H1 (cell line): Measurements from ENCODE around the gene DRAP1.

ENCODE experiments used
- CHD2 ChIP-seq: IDR thresholded peaks from 2 replicates; pipeline ENCODE4 v1.6.1; 2012; ENCODE audit warnings: low read length, improper control_type of control experiment
- EZH2 ChIP-seq: fragments of 200-600 bp; sonication (generic); IDR thresholded peaks from 2 replicates; pipeline ENCODE4 v1.7.1; 2012; ENCODE audit warnings: low read depth, mild to moderate bottlenecking, moderate library complexity, low read length, inconsistent platforms; ENCODE audit not compliant: severe bottlenecking
- GABPA ChIP-seq: IDR thresholded peaks from 2 replicates; pipeline ENCODE4 v1.6.1; 2011; ENCODE audit warnings: mild to moderate bottlenecking, low read length, moderate library complexity, borderline replicate concordance; ENCODE audit not compliant: insufficient read depth
- MAX ChIP-seq: IDR thresholded peaks from 2 replicates; pipeline ENCODE4 v1.6.1; 2012; ENCODE audit warnings: inconsistent platforms
- POLR2A ChIP-seq, 2 experiments: IDR thresholded peaks; 1 replicate in 1 of 2; 2 replicates in 1 of 2; pipeline ENCODE4 v1.6.1; 2011; ENCODE audit warnings: low read depth in 2 of 2, low read length in 2 of 2, mild to moderate bottlenecking in 2 of 2; ENCODE audit errors: control extremely low read depth in 1 of 2
- RAD21 ChIP-seq, 2 experiments: IDR thresholded peaks in 1 of 2; conservative IDR thresholded peaks in 1 of 2; 2 replicates each; pipeline ENCODE4 v1.6.1; 2011; ENCODE audit warnings: low read depth in 2 of 2, low read length in 2 of 2, improper control_type of control experiment in 1 of 2, inconsistent platforms in 1 of 2, mild to moderate bottlenecking in 1 of 2, moderate library complexity in 1 of 2
- TAF1 ChIP-seq: IDR thresholded peaks from 2 replicates; pipeline ENCODE4 v1.6.1; 2011; ENCODE audit warnings: mild to moderate bottlenecking, low read depth, low read length
- TCF12 ChIP-seq: IDR thresholded peaks from 2 replicates; pipeline ENCODE4 v1.6.1; 2011; ENCODE audit warnings: low read depth, mild to moderate bottlenecking, low read length
- TF ChIP-seq, protein P1 (sequence below), 3 experiments: IDR thresholded peaks; 1 replicate in 2 of 3; 2 replicates in 1 of 3; pipeline versions ENCODE4 v1.5.1 to v1.6.1; 2011; ENCODE audit warnings: low read length in 3 of 3, mild to moderate bottlenecking in 3 of 3, inconsistent platforms in 2 of 3, low read depth in 1 of 3, moderate library complexity in 1 of 3; ENCODE audit not compliant: insufficient read depth in 1 of 3; ENCODE audit errors: control extremely low read depth in 1 of 3

- TF ChIP-seq, protein P1, sequence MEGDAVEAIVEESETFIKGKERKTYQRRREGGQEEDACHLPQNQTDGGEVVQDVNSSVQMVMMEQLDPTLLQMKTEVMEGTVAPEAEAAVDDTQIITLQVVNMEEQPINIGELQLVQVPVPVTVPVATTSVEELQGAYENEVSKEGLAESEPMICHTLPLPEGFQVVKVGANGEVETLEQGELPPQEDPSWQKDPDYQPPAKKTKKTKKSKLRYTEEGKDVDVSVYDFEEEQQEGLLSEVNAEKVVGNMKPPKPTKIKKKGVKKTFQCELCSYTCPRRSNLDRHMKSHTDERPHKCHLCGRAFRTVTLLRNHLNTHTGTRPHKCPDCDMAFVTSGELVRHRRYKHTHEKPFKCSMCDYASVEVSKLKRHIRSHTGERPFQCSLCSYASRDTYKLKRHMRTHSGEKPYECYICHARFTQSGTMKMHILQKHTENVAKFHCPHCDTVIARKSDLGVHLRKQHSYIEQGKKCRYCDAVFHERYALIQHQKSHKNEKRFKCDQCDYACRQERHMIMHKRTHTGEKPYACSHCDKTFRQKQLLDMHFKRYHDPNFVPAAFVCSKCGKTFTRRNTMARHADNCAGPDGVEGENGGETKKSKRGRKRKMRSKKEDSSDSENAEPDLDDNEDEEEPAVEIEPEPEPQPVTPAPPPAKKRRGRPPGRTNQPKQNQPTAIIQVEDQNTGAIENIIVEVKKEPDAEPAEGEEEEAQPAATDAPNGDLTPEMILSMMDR (IDR thresholded peaks at IDR 0.05; ENCODE audit: control extremely low read depth in 1 of 3, insufficient read depth in 1 of 3, low read depth in 1 of 3, low read length in 3 of 3), result no peak
- TF ChIP-seq MAX, result no peak
- TF ChIP-seq POLR2A (IDR thresholded peaks at IDR 0.05; ENCODE audit: control extremely low read depth in 1 of 2, low read depth in 2 of 2, low read length in 2 of 2), result no peak
- no peak for TF ChIP-seq TCF12
- no peak for TF ChIP-seq TAF1
- TF ChIP-seq RAD21 (IDR thresholded peaks at IDR 0.05 in 1 of 2, conservative IDR thresholded peaks at IDR 0.05 in 1 of 2; ENCODE audit: low read depth in 2 of 2, low read length in 2 of 2), result no peak
- no peak for TF ChIP-seq CHD2
- no peak for TF ChIP-seq GABPA
- TF ChIP-seq EZH2, result no peak
Observed at GRCh38 chr11:65892661-65893317, 26.4 kb upstream of the DRAP1 start.
